HG02943 (cell line): ENCODE data around the gene GSX2.
"Not testable (repeated sequence)": the region's sequence is repeated elsewhere in the genome, so short reads cannot be mapped to it uniquely, and the experiment has no call there.

Experiments
- ATAC-seq: cut with Tn5 transposase; IDR thresholded peaks from one replicate; pipeline ENCODE4 v1.9.1; 2021; ENCODE audit warnings: mild to moderate bottlenecking, low read depth, moderate library complexity; ENCODE audit not compliant: unreplicated experiment

Gene GSX2

DNA sequence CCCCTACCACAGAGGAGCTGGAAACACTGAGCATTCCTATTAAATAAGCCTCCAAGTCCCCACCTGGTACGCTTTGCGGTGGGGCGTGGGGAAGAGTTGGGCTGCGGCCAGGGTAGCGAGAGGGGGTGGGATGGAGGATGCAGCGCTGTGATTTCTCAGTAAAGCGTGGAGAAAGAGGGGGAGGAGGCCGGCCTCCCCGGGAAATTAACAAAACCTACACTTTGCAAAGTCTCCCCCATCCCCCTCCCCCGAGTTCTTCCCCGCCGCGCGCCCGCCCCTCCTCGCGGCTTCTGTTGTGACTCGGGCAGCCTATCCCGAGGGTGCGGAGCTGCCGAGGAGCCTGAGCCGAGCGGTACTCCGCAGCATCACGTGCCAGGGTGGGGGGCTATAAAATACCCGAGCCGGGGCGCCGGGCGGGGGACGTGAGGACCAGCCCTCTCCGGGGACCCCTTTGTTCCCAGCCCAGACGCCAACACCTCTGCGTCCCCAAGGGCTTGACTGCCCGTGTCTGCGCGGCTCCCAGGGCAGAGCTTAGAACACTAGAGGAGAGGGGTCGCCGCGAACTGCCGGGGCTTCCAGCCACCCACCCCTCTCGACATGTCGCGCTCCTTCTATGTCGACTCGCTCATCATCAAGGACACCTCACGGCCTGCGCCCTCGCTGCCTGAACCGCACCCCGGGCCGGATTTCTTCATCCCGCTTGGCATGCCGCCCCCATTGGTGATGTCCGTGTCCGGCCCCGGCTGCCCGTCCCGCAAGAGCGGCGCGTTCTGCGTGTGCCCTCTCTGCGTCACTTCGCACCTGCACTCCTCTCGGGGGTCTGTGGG lies at the start of gene GSX2:
GSX2 (plus strand) TSS at position 416 of the 827 bp plus-strand sequence; CDS start at position 598, 182 bp downstream.
- no peak for ATAC-seq

DNA sequence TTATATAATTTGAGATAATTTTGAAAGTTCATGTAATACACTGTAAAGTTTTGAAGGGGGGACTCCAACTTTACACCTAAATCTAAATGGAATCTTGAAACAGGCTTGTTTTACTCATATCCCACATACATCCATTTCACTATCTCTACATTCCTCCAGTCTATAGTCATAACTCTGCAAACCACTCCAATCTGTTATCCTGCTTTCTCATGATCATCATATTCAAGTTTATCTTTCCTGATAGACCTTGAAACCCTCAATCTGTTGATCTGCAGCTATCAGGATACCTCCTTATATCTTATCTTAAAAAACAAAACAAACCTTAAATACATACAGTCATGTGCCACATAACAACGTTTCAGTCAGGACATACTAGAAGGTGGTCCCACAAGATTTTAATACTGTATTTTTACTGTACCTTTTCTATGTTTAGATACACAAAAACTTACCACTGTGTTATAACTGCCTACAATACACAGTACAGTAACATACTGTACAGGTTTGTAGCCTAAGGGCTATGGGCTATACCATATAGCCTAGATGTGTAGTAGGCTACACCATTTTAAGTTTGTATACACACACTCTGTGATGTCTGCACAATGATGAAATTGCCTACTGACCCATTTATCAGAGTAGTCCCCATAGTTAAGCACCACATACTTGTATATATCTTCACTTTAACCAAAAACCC lies 49.6 kb upstream of the GSX2 start:
- no peak for ATAC-seq

- not testable (repeated sequence) for ATAC-seq
Measured at GRCh38 chr4:54053322-54053721, 46.6 kb upstream of the GSX2 start.

GRCh38 chr4:54054501-54054900 lies 45.5 kb upstream of the GSX2 start:
- no peak for ATAC-seq

DNA sequence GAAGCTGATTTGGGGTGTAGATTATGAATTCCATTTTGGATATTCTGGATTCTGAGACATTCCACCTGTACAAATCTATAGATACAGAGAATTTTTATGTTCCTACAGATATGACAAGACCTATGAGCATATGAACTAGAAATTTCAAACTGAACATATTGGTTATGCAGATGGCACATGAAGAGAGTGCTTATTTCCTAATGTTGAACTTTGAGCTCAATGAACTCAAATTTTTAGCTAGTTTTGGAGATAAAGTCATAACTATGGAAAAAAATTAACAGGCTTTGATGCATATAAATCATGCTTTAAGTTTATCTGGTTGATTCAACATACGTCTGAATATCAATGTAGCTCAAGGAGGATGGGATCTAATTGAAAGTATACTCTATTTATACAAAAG lies 44.5 kb upstream of the GSX2 start:
- no peak for ATAC-seq

DNA sequence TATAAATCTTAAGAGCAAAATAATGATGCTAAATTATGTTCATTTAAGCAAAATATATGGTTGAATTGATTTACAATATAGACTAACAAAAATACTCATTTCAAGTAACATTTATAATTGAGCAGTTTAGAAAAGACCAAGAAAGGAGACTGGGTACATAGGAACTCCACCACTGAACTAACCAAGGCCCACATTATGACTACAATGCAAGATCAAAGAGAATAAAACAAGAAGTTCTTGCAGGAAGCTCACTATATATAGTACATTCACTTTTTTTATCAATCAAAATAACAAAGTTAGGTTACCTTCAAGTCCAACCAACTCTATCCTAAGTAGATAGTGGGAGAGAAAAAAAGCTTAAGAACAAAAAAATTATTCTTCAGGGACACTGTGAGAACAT lies 43.6 kb upstream of the GSX2 start:
- ATAC-seq = no peak

- ATAC-seq = no peak
Measured at GRCh38 chr4:54058171-54058570, 41.8 kb upstream of the GSX2 start.

DNA sequence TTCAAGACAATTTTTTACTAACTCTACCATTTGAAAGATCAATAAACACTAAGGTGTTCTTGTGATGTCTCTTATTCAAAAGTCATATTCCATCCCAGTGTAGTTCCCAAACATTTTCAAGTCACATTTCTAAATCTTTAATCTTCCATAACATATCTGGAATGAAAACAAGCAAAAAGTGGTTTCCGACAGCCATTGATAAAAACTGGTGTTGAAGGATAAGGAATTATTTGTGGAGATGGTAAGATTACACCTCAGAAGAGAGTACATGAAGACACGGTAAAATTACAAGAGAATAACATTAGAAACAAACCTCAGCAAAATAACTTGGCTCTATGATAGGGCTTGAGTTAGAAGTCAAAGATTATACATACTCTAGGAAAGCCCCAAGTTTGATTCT lies 39.8 kb upstream of the GSX2 start:
- no peak for ATAC-seq

DNA sequence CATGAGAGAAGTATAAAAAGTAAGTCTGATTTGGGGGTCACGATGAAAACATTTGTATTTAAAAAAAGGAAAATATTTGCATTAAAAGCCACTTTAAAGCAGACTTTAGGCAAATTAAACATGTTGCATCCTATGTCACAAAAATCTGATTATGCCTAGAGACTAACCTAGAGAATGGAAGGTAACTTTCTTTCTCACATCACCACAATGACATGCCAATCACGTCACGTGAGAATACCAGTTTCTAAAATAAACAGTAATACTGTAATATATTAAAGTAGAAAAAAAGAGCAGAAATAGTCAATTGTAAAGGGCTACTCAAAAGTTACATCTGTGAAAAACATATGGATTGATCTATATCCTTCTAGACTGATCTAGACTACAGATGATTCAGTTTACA lies 38.9 kb upstream of the GSX2 start:
- ATAC-seq = no peak

DNA sequence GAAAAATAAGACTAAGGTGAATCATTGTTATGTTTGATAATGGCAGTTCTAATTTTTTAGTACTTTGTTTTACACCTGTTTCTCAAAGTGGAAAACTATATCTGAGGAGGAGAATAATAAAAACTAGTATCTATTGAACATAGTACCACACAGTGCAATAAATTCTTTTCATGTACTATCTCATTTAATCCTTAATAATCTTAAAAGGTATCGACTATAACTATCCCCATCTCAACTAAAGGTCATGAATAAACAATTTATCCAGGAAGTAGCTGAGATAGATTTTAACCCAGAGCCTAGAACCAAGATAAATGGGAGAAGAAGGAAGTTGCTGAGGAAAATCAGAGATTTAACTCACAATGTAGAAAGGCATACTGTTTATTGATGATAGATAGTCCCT lies 38.1 kb upstream of the GSX2 start:
- ATAC-seq = no peak

GRCh38 chr4:54062392-54062791 lies 37.6 kb upstream of the GSX2 start:
- no peak for ATAC-seq

- ATAC-seq = no peak
Measured at GRCh38 chr4:54063229-54063628, 36.7 kb upstream of the GSX2 start.

DNA sequence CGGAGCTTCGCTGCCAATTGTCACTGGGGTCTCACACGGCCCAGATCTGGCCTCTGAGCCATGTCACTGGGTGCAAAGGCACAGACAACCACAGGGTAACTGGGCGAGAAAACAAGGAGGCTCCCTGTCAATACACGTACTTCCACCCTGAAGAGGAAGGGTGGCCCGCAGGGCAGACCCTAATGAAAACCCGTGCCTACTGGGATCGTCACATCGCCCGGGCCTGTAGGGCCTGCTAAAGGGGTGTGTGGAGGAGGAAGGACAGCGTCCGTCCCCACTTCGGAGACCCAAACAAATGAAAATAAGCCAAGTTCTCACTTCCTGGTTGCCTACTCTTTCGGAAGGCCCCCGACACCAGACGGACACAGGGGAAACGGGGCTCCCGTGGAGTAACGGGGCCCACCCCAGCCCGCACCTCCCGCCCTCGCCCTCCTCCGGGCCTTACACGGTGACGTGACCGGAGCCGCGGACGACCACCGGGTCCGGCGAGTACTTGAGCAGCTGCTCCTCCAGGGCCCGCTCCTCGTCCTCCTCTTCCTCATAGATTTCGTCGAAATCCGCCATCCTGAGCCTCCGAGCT lies 36.1 kb upstream of the GSX2 start:
- ATAC-seq = peak; percentile 35

GRCh38 chr4:54064317-54065111 lies 35.4 kb upstream of the GSX2 start, which contains the start of gene CHIC2:
TSS of gene CHIC2 (minus strand) at chr4:54064605. CDS start at chr4:54064300, 305 bp downstream.
- ATAC-seq = peak; percentile 97

DNA sequence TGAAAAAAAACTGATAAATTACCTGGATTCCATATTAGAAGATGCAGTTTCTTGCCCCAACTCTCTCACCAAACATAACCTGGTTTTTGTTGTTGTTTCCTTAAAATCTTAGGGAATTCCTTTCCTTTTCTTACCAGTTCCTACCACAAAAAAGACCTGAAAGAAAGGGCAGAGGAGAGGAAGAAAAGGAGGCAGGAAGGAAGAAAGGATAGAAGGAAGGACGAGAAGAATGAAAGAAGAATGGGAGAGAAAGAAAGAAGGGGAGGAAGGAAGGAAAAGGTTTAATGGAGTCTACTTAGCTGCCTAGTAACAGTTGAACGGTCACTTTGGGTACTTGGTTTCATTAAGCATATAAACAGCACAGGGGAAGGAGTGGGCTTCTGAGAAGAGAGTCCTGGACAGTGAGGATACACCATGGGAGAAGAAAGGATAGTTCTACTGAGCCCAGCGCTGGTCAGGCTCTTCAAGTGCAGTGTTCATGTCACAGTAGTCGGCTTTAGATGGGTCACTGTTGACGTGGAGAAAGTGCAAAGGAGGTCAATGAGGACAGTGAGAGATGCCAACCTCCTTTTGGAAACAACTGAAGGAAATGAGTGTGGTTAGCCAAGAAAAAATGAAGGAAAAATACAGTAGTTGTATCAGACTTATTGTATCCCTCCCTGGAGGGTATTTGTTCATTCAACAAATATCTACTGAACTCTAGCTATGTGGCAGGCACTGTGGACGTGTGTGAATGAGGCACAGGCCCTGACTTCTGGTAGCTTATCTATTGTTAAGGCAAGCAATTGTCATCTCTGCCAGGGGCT lies 34.5 kb upstream of the GSX2 start:
- ATAC-seq = no peak

DNA sequence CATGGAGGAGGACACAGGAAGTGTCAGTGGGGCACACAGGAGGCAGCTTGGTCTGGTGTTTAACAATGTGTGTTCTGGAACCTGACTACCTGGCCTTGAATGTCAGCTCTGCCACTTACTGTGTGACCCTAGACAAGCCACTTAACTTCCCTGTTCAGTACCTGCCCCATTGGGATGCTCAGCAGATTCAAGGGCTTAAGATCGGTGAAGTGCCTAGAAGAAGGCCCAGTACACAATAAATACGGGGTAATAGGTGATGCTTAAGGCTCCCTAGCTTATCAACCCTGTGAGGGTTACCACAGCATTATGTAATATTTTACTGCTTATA lies 33.9 kb upstream of the GSX2 start:
- ATAC-seq = no peak

DNA sequence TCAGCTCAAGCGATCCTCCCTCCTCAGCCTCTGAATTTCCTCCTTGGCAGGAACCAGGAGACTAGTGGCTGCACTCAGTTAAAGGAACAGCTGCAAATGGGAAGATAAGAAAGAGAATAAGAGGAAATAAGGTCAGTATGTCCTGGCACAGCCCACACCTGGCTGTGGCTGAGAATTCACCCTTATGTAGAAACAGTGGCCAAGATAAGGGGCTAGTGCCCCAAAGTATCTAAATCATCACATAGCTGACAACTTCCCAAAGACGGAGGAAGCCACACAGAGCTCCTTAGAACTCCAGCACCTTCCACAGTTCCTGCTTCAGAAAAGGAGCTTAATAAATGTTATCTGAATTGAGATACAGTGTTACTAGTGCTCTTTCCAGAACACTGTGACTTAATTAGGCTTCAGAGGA lies 33.2 kb upstream of the GSX2 start:
- no peak for ATAC-seq

GRCh38 chr4:54067166-54067565 lies 32.8 kb upstream of the GSX2 start:
- no peak for ATAC-seq

DNA sequence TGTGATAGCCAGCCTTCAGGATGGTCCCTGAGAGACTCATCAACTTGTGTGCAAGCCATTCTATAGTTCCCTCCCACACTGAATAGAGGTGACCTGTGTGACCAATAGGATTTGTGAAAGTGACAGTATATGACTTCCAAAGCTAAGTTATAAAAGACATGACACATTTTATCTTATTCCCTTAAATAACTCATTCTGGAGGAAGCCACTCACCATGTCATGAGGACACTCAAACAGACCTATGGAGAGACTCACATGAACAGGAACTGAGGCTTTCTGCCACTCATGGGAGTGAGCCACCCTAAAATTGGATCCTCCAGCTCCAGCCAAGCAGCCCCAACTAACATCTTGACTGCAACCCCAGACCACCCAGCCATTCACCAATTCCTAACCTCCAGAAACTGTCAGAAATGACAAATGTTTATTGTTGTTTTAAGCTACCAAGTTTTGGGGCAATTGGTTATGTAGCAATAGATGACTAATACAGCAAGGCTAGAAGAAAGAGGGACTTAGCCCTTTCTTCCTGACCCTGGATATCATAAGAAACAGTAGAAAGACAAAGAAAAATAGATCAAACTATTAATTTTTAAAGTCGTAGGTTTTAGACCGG lies 26.6 kb upstream of the GSX2 start:
- ATAC-seq = no peak

DNA sequence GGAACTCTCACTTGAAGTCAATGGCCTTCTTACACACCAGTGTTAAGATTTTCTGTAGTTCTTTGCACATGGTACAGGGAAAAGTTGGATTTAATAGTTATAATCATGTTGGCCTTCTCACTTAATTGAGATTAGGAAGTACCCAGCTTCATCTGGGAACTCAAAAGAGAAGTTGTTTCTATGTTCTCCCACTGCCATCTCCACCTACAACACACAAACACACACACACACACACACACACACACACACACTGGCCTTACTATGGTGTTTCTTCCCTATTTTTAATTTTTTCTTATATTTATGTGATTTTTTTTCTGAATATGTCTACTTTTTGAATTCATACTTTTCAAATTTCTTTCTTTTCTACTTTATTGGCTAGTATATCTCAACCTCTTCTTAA lies 25.6 kb upstream of the GSX2 start:
- no peak for ATAC-seq
